ENCODE data around the gene NLGN4X.
A peak's percentile ranks its signal among the peaks of the same experiment; 100 is the strongest.
"Not testable (repeated sequence)": the region's sequence is repeated elsewhere in the genome, so short reads cannot be mapped to it uniquely, and the experiment has no call there.

NLGN4X gene

GRCh38 chrX:5907207-5907606, 321.5 kb downstream of the NLGN4X start:
- intact Hi-C loops (cut with DNase I; ENCODE audit: low total_unique reads): no loop called here

GRCh38 chrX:5903586-5904190, 325.0 kb downstream of the NLGN4X start:
- H3K4me3 ChIP-seq; H3K27ac ChIP-seq; H3K4me1 ChIP-seq; intact Hi-C loops (cut with DNase I; ENCODE audit: low total_unique reads); DNase-seq; H3K36me3 ChIP-seq; H3K27me3 ChIP-seq; H3K9me3 ChIP-seq: not testable (repeated sequence)

More at GRCh38 chrX:5907207-5907606, 321.5 kb downstream of the NLGN4X start:
- Histone ChIP-seq H3K27me3 (no peaks in the 10 kb centered on the region), H3K36me3 (no peaks in the 10 kb centered on the region), H3K4me1 (no peaks in the 10 kb centered on the region), H3K9me3 (no peaks in the 10 kb centered on the region), H3K4me3 (no peak overlapping the region), H3K27ac (no peak overlapping the region)
- no peak for TF ChIP-seq CTCF (IDR thresholded peaks at IDR 0.05)
- no peak for DNase-seq

- no peak for DNase-seq
- Histone ChIP-seq H3K4me1 (no peaks in the 10 kb centered on the region), H3K9me3 (no peaks in the 10 kb centered on the region), H3K27me3 (no peaks in the 10 kb centered on the region), H3K27ac (no peak overlapping the region), H3K36me3 (no peaks in the 10 kb centered on the region), H3K4me3 (no peak overlapping the region)
- intact Hi-C loops (cut with DNase I; ENCODE audit: low total_unique reads): no loop called here
- no peak for TF ChIP-seq CTCF (IDR thresholded peaks at IDR 0.05)
Observed at GRCh38 chrX:5898463-5898862, 330.2 kb downstream of the NLGN4X start.

- H3K36me3 ChIP-seq: no peaks in the 10 kb centered on the region
- intact Hi-C loops (cut with DNase I; ENCODE audit: low total_unique reads): no loop called here
- DNase-seq: no peak
Observed at GRCh38 chrX:5891378-5891777, 337.3 kb downstream of the NLGN4X start.

GRCh38 chrX:5876984-5877596, 351.6 kb downstream of the NLGN4X start:
- intact Hi-C loops (cut with DNase I; ENCODE audit: low total_unique reads): no loop called here
- Histone ChIP-seq H3K9me3 (no peaks in the 10 kb centered on the region), H3K27me3 (no peaks in the 10 kb centered on the region), H3K4me3 (no peak overlapping the region), H3K36me3 (no peaks in the 10 kb centered on the region), H3K4me1 (no peaks in the 10 kb centered on the region), H3K27ac (no peak overlapping the region)
- TF ChIP-seq CTCF (IDR thresholded peaks at IDR 0.05): peak in 1 of 2 experiments; percentile 26
- DNase-seq: no peak

More at GRCh38 chrX:5891378-5891777, 337.3 kb downstream of the NLGN4X start:
- no peaks in the 10 kb centered on the region for H3K4me1 ChIP-seq
- H3K9me3 ChIP-seq: no peaks in the 10 kb centered on the region
- H3K4me3 ChIP-seq: no peak overlapping the region
- no peak overlapping the region for H3K27ac ChIP-seq
- H3K27me3 ChIP-seq: no peaks in the 10 kb centered on the region
- no peak for TF ChIP-seq CTCF (IDR thresholded peaks at IDR 0.05)

- TF ChIP-seq CTCF (IDR thresholded peaks at IDR 0.05): no peak
- Histone ChIP-seq H3K4me3 (no peak overlapping the region), H3K27me3 (no peaks in the 10 kb centered on the region), H3K36me3 (no peaks in the 10 kb centered on the region), H3K27ac (no peak overlapping the region), H3K9me3 (no peaks in the 10 kb centered on the region), H3K4me1 (no peaks in the 10 kb centered on the region)
- intact Hi-C loops (cut with DNase I; ENCODE audit: low total_unique reads): no loop called here
- no peak for DNase-seq
Observed at GRCh38 chrX:5870238-5870637, 358.4 kb downstream of the NLGN4X start.

Measured in tibial artery (tissue), 4 donors.